Stimulated activated CD8-positive, alpha-beta memory T cell treated with anti-CD3 and anti-CD28 coated beads, Interleukin-2, amount 100 ng/mL, for 1 hour (primary cell): ENCODE data around the gene TTC23L.
"Not testable (repeated sequence)": the region's sequence is repeated elsewhere in the genome, so short reads cannot be mapped to it uniquely, and the experiment has no call there.

Source experiments
- DNase-seq, 2 donors: peaks; one replicate each; pipeline ENCODE4 v3.0.0-alpha.2; 2020; ENCODE audit warnings: low read depth in 2 of 2

TTC23L gene

DNA sequence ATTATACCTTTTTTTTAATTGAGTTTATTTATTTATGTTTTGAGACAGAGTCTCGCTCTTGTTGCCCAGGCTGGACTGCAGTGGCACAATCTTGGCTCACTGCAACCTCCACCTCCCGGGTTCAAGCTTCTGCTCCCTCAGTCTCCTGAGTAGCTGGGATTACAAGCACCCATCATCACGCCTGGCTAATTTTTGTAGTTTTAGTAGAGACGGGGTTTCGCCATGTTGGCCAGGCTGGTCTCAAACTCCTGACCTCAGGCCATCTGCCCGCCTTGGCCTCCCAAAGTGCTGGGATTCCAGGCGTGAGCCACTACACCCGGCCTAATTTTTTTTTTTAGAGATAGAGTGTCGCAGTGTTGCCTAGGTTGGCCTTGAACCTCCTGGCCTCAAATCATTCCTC lies 84.3 kb downstream of the TTC23L start:
- DNase-seq: not testable (repeated sequence)

GRCh38 chr5:34923694-34924461 lies 84.9 kb downstream of the TTC23L start:
- no peak for DNase-seq

GRCh38 chr5:34924462-34924765 lies 85.5 kb downstream of the TTC23L start:
- DNase-seq: no peak

- no peak for DNase-seq
These were observed 87.4 kb downstream of the TTC23L start for GRCh38 chr5:34926318-34926888.

GRCh38 chr5:34927785-34928184 lies 88.8 kb downstream of the TTC23L start:
- DNase-seq: no peak

DNA sequence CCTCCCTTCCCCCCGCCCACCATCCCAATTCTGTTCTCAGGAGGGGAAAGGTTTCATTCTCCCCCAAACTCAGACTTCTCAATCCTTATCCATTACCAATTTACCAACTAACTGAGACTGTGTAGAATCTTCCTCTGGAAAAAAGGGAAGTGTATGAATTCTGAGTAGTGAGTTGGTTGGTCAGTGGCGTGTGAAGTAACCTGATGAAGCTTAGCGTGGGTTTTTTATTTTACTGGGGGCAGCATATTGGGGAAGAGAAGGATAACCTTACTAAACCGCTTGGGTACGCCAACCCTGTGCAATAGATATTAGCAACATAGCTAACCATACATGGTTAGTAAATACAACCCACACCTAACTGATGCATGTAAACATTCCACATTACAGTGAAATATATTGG lies 89.3 kb downstream of the TTC23L start:
- DNase-seq: no peak

DNA sequence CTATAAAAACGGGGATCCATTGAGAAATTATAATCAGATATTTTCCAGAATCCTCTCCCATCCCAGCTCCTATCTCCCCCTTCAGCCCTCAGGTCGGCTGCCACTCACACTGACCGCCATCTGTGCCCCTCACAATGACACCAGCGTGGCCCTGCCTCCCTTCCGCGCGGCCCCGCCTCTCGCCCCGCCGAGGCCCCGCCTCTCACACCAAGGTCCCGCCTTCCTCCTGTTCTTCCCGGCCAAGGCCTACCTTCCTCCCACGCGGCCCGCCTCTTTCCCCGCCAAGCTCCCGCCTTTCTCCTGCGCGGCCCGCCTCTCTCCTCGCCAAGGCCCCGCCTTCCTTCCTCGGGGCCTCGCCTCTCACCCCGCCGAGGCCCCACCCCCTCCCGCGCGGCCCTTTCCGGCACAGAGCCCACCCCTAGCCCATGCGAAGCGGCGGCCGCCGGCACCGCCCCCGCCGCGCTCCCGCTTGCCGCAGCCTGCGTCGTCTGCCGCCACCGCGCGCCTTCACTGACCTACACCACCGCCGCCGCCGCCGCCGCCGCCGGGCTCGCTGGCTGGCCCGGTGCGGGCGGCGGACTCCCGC lies 90.3 kb downstream of the TTC23L start, which contains the start of gene DNAJC21:
TSS of gene DNAJC21 (plus strand) at position 426 of the 586 bp plus-strand sequence. CDS start 261 bp downstream, outside the sequence.
- peak; percentile 93 to 96 for DNase-seq

GRCh38 chr5:34929720-34930461 lies 90.9 kb downstream of the TTC23L start:
- peak; percentile 53 to 64 for DNase-seq

DNA sequence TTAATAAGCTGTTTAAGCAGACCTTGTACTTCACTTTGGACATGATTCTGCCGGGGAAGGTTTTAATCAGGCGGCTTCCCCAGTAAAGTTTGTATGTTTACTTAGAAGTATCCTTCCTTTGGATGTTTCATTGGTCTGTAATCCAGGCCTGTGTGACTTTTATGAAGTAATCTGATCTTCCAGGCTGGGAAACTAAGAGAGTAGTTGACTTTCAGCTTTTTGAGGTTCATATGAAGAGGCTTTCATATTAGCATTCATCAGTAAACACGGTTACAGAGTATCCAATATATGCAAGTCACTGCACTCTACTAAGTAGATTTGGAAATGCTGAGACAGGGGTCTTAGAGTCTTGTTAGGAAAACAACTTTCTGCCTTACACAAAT lies 91.5 kb downstream of the TTC23L start:
- no peak for DNase-seq

DNA sequence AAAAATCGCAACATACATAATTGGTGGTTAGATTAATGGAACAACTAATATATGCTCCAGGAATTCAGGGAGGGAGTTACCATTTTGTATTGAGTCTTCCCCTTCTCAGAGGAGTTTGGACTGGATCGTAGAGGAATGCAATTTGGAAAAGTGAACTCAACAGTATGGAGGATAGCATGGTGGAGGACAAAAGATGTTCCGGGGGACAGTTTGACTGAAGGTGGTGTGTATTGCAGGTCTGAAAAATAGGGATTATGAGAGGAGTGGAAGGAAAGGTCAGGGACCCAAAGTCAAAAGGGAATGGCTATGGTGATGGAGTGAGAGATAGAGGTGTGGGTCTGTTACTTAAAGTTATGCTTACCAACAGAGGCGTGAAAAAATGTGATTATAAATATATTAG lies 91.9 kb downstream of the TTC23L start:
- DNase-seq: no peak

- no peak for DNase-seq
These were observed 94.0 kb downstream of the TTC23L start for GRCh38 chr5:34932947-34933346.

DNA sequence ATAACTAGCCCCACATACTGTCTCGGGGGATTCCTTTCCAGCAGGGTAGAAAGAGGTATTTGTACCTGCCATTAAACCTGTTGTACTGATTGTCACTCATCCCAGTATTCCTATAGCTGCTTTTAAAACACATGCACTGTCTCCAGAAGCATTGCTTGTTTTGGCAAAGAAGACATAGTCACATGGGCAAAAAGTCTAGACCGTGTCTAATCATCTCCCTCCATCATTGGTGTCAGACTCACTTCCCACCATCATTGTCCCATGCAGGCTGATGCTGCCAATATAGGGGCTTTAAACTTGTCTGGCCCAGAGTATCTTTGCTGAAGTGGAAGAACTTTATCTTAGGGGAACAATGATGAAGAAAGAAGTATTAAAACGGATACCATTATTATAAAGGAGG lies 103.0 kb downstream of the TTC23L start:
- DNase-seq: no peak

GRCh38 chr5:34944044-34944443 lies 105.1 kb downstream of the TTC23L start:
- DNase-seq: no peak

DNA sequence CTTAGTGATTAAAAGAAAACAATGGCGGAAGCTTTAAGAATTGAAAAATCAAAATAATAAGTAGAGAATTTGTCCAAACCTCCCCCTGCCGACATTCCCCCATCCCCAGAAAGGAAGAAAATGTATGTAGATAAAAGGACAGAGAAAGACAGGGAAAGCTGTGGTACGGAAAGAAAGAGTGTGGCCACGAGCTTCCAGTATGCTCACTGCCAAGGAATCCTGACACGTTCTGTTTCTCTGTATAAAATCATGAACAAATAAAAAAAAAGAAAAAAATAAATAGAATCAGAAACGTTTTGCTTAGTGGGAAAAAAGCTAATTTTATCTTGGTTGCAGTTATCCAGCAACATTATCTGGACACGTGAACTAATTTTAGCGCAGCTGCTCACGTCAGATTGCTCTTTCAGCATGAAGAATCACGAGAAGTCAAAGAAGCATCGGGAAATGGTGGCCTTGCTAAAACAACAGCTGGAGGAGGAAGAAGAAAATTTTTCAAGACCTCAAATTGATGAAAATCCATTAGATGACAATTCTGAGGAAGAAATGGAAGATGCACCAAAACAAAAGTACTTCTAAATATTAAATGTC lies 105.6 kb downstream of the TTC23L start:
- DNase-seq: no peak
